SK-N-DZ (cell line): Measurements from ENCODE around the gene ERF. TPM values are rescaled to one million over a fixed set of nuclear protein-coding genes. Genes with fewer than 3 reads are reported as not detected.

ENCODE experiments used
- DNase-seq: peaks from one replicate; pipeline ENCODE4 v3.0.0-alpha.2; 2015; ENCODE audit warnings: low spot score
- polyA plus RNA-seq, 2 experiments: library from polyadenylated mRNA; depleted of rRNA; stranded (reverse); fragments of >200 nt; gene quantifications; 2 replicates each; pipeline ENCODE4 v1.2.3, GENCODE V29; 2014

ERF gene
- 30.2 and 33.4 TPM in 2 replicates for polyA plus RNA-seq (2014; cell fraction: cytosol; rRNA removed)
- 69.8 and 78.5 TPM in 2 replicates for polyA plus RNA-seq (2014; cell fraction: nucleus; rRNA removed)

DNA sequence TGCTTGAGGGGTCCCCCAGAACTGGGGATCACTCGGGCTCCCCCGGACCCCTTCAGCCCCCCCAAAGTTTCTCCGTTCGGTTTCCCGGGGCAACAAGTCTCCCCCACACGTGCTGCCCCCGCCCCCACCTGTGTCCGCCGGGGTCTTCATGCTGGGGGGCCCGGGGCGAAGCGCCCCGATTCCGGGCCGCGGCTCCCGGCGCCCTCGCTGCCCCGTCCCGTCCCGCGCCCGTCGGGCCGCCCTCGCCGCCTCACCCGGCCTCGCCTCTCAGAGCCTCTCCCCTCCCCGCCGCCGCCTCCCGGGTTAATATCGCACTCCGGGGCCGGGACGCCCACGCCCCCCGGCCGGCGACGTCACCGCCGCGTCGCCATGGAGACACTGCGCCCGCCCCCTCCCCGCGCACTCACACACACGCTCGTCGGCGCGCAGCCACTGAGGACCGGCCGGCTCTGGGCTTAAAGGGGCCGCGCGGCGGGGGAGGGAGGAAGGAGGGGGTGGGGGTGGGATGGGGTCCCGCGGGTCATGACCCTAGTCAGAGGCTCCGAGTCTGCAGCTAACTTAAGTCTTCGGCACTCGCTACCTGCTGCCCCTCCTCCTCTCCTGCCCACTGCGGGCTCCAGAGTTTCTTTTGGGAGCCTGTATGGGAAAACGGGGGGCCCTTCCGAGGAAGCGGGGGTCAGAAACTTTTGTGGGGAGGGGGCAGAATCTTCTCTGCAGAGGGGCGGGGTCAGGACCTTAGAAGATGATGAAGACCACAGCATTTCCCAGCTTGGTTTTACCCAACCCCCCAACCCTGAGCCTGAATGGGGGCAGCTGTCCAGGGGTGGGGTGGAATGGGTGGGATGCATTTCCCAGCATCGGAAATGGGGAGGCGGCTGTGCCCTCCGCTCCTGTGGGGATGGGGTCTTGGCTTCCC, at the start of gene ERF:
Gene ERF, minus strand, starts transcription at position 279 of the 916 bp plus-strand sequence. Its CDS starts 129 bp downstream, at position 150.
- DNase-seq = peak; percentile 83

DNA sequence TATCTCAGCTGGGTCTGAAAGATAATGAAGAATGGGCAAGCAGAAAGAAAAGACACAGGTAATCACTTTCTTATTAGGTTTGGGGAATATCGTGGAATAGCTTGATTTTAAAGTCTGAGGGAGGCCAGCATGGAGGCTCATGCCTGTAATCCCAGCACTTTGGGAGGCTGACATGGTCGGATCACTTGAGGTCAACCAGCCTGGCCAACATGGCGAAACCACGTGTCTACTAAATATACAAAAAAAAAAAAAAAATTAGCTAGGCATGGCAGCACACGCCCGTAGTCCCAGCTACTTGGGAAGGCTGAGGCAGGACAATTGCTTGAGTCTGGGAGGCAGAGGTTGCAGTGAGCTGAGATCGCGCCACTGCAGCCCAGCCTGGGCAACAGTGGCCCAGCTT, 48.9 kb upstream of the ERF start:
- DNase-seq = no peak

DNA sequence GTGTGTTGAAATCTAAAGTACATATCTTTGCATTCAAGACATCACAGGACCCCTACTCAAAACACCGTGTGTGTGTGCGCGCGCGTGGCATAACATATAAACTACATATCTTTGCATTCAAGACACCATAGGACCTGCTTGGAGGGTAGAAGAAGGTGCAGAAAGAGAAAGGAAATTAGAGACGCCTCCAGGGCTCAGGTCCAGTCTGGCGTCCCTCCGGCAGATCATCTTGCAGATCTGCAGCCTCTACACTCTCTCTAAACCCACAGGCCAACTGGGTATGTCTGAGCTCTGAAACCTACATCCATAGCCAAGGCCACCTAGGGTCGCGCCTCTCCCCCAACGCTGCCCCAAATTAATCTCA, 48.2 kb upstream of the ERF start:
- no peak for DNase-seq

DNA sequence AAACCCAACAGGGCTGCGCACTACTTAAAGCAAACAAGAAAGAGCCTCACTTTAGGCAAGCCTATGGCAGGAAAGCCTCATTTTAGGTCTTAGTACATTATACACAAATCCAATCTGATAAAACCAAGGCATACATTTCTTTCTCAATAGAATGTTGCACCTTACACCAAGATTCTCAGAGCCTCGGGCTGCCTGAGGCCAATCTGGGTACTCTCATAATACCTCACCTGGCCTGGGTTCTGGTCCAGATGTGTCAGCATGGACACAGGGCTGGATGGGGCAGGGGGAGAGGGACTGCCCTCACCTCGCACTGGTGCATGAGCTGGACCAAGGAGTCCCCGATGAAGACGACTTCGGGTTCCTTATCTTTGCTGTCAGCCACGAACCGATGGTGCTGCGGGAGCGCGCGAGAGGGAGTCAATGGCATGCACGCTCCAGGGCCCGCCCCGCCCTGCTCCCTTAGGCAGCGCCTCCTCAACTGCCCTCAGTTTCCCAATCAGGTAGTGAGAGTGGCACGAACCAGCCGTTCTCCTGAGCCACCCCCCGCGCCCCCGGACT, 46.8 kb upstream of the ERF start, which contains the start of gene PRR19:
Gene PRR19, plus strand, starts transcription at position 487 of the 558 bp plus-strand sequence. CDS start 7,453 bp downstream, outside the sequence.
- DNase-seq = no peak

DNA sequence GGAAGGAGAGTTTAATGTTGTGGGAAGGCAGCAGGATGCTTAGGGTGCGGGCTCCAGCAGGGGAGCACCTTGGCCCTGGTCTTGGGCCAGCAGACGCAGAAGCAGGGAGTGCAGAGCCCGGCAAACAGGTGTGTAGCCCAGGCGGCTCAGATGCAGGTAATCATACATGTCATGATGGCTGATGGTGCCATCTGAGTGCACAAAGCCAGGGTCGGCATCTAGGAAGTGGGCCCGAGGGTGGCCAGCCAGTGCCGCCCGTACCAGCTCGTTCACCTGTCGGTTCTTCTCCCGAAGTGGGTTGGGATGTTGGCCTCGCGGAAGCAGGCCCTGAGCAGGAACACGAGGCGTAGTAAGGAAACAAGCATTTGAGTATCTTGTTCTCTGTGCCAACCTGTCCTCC, 42.1 kb upstream of the ERF start:
- DNase-seq = no peak

DNA sequence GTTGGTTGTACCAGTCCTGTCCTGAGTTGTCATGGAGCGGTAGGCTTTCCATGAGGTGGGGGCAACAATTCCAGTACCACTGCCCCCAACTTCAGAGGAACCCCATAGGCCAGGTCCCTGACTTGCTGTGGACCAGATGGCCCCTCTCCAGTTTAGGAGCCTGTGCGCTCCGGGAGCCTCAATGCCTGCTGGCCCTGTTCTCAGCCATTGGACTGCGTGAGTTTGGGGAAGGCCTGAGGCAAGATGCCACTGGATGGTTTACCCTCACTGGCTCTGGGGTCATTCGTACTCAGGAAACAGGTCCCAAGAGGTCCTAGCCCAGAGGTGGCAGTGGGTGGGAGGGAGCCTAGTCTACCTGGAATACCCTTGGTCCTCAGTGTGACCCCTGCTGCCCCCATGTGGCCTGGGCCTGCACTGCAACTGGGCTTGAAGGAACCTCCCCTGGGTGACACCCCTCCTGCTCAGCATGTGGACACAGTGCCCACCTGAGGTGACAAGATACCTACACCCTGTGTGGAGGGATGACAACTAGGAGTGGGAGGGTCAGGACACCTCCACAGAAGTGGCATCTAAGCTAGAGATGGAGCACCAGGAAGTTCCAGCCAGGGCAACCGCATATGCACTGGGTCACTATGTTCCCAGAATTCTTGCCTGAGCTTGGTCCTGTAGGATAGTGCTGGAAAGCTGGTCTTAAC, 41.0 kb upstream of the ERF start:
- DNase-seq = peak; percentile 79

DNA sequence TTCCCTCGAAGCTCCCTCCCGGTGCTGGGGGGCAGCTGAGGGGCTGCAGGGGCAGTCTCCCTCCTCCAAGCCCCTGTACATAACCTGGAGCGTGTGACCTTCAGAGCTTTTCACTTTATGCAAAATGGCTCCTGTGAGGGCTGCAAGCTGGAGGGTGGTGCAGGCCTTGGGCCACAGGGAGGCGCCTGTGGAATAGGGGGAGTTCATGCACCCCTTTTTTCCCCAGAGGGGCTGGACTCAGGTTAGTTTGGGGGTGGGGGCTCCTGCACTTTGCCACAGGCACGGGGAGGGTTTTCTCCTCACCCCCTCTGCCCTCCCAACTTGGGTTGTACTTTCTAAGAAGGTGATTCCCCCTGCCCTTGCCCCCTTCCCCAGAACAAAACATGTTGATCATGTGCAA, 40.4 kb upstream of the ERF start:
- no peak for DNase-seq

DNA sequence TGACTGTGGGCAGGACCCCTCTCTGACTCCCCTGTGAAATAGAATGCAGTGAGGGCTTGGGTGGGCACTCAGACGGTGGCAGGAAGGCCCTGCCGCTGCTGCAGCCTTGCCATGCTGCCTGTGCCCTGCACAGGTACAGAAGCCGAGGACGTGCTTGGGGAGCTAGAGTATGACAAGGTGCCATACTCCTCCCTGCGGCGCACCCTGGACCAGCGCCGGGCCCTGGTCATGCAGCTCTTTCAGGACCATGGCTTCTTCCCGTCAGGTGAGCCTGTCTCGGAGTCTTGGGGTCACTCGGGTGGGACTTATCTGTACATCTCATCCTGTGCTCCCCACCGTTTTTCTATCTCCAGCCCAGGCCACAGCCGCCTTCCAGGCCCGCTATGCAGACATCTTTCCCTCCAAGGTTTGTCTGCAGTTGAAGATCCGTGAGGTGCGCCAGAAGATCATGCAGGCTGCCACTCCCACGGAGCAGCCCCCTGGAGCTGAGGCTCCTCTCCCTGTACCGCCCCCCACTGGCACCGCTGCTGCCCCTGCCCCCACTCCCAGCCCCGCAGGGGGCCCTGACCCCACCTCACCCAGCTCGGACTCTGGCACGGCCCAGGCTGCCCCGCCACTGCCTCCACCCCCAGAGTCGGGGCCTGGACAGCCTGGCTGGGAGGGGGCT, 39.7 kb upstream of the ERF start:
- DNase-seq = no peak

DNA sequence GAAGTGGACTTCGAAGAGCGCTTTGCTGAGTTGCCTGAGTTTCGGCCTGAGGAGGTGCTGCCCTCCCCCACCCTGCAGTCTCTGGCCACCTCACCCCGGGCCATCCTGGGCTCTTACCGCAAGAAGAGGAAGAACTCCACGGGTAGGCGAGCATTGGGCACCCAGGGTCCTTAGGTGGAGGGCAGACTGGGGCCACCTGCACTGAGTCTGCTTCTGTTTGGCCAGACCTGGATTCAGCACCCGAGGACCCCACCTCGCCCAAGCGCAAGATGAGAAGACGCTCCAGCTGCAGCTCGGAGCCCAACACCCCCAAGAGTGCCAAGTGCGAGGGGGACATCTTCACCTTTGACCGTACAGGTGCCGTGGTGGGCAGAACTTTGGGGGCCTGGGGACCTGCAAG, 39.0 kb upstream of the ERF start:
- no peak for DNase-seq

DNA sequence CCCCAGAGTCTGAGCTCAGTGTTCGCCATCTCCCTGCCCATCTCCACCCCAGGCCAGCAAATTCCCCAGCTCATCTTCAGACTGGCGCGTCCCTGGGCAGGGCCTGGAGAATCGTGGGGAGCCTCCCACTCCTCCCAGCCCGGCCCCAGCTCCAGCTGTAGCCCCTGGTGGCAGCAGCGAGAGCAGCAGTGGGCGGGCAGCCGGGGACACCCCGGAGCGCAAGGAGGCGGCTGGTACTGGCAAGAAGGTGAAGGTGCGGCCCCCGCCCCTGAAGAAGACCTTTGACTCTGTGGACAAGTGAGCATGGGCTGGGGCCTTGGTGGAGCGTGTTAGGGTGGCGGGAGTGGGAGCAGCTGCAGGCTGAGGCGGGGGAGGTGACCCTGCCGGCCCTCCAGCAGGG, 38.6 kb upstream of the ERF start:
- no peak for DNase-seq

DNA sequence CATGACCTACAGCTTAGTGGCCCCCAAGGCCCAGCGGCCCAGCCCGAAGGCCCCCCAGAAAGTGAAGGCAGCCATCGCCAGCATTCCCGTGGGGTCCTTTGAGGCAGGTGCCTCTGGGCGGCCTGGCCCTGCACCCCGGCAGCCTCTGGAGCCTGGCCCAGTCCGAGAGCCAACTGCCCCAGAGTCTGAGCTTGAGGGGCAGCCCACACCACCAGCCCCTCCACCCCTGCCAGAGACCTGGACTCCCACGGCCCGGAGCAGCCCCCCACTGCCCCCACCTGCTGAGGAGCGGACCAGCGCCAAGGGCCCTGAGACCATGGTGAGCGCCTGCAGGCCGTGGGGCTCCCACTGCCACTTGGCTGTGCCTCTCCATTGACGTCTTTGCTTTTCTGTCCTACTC, 38.0 kb upstream of the ERF start:
- no peak for DNase-seq

DNA sequence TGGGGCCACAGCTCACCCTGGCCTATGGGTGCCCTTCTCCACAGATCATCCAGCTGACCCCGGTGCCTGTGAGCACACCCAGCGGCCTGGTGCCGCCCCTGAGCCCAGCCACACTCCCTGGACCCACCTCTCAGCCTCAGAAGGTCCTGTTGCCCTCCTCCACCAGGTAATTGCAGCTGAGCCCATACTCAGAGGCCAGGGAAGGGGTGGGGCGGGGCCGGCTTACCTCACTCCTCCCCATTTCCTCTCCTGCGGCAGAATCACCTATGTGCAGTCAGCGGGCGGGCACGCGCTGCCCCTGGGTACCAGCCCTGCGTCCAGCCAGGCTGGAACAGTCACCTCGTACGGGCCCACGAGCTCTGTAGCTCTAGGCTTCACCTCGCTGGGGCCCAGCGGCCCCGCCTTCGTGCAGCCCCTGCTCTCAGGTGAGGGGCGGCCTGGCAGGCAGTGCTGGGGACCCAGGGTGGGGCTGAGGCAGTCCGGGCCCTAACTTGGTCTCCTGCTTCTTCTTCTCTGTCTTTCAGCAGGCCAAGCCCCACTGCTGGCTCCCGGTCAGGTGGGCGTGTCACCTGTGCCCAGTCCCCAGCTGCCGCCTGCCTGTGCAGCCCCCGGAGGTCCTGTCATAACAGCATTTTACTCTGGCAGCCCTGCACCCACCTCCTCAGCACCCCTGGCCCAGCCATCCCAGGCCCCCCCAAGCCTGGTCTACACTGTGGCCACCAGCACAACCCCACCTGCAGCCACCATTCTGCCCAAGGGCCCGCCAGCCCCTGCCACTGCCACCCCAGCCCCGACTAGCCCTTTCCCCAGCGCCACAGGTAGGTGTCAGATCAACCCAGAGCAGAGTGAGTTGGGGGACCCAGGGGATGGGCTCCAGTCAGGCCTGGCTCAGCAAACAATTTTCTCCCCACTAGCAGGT, 37.4 kb upstream of the ERF start:
- DNase-seq = no peak

DNA sequence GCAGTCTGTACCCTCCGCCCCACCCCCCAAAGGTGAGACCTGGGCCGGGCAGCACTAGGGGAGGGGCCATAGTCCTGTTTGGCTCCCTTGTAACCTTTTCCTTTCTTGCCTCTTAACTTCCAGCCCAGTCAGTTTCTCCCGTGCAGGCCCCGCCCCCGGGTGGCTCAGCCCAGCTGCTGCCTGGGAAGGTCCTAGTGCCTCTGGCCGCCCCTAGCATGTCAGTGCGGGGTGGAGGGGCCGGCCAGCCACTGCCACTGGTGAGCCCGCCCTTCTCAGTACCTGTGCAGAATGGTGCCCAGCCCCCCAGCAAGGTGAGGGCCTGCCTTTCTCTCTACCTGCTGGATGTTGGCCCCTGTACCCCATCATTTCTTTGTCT, 36.5 kb upstream of the ERF start:
- no peak for DNase-seq

DNA sequence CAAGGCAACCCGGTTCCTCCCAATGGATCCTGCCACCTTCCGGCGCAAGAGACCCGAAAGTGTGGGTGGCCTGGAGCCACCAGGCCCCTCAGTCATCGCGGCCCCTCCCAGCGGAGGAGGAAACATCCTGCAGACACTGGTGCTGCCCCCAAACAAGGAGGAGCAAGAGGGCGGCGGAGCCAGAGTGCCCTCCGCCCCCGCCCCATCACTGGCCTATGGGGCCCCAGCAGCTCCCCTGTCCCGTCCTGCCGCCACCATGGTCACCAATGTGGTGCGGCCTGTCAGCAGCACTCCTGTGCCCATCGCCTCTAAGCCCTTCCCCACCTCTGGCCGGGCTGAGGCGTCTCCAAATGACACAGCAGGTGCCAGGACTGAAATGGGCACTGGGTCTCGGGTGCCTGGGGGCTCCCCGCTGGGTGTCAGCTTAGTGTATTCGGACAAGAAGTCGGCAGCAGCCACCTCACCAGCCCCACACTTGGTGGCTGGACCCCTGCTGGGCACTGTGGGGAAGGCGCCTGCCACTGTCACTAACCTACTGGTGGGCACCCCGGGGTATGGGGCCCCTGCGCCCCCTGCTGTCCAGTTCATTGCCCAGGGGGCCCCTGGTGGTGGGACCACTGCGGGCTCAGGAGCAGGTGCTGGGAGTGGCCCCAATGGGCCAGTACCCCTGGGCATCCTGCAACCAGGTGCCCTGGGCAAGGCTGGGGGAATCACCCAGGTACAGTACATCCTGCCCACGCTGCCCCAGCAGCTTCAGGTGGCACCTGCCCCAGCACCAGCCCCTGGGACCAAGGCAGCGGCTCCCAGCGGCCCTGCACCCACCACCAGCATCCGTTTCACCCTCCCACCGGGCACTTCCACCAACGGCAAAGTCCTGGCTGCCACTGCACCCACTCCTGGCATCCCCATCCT, 35.9 kb upstream of the ERF start:
- DNase-seq = peak; percentile 54

DNA sequence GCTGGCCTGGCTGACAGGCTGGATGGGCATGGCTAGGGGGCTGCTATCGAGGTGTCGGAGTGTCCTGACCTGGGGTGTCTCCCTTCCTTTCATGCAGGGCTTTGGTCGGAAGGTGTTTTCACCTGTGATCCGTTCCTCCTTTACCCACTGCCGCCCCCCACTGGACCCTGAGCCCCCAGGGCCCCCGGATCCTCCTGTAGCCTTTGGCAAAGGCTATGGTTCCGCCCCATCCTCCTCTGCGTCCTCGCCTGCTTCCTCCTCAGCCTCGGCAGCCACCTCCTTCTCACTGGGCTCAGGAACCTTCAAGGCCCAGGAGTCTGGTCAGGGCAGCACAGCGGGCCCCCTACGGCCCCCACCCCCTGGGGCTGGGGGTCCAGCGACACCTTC, 35.2 kb upstream of the ERF start:
- no peak for DNase-seq

DNA sequence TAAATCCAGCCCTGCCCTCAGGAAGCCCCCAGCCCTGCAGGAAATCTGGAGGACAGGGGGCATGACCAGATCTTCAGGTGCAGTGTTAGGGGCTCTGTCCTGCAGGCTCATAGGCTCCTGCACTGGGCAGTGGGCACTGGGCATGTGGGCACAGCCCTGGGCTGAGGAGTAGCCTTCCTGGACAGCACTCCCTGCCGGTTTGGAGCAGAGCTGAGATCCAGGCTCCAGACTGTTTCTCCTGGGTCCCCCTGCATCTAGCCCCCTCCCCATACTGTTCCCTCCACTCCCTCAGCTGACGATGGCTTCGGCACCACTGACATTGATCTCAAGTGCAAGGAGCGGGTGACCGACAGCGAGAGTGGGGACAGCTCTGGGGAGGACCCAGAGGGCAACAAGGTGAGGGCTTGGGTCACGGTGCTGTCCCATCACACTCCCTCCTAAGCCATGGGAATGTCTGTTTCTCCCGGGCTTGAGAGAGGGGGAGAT, 34.7 kb upstream of the ERF start:
- no peak for DNase-seq

DNA sequence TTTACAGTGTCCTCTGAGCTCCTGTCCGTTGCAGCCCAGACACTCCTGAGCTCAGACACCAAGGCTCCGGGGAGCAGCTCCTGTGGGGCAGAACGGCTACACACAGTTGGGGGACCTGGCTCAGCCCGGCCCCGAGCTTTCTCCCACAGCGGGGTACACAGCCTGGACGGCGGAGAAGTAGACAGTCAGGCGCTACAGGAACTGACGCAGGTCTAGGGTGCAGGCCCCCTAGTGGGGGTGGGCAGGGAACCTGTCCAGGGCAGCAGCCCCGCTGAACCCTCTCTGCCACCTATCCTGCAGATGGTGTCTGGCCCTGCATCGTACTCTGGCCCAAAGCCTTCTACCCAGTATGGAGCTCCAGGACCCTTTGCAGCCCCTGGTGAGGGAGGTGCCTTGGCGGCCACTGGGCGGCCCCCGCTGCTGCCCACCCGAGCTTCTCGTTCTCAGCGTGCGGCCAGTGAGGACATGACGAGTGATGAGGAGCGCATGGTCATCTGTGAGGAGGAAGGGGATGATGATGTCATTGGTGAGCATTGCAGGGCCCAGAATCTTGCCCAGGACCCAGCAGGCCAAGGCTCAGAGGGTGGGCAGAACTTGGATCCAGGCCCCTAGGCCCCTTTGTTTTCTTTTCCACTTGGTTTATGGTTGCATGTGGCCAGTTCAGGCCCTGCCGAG, 34.1 kb upstream of the ERF start:
- no peak for DNase-seq

DNA sequence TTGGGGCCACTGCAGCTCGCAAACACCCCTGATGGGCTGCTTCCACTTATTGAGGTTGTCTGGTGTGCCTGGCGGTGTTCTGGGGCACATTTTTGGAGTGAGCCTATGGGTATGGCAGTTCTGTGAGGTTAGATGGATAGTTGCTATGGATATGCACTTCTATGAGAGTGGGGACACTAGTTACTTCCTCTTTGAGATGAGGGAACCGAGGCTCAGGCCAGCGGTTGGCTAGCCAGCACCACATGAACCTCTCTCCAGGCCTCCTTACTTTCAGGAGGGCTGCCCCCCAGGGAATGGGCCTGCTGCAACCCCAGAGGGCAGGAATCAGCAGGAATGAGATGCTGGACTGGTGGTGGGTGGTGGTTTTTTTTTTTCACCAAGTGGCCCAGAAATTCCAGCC, 33.5 kb upstream of the ERF start:
- no peak for DNase-seq

DNA sequence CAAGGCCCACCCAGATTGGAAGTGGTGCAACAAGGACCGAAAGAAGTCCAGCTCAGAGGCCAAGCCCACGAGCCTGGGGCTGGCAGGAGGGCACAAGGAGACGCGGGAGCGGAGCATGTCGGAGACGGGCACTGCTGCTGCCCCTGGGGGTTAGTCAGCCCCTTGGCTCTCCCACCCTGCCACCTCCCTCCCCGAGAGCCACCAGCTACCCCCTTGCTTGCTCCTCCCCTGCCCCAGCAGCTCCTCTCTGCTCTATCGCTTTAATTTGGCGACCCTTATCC, 32.8 kb upstream of the ERF start:
- DNase-seq = no peak
